Measurements from ENCODE around the gene GLUD2. TPM values are rescaled to one million over a fixed set of nuclear protein-coding genes. Genes with fewer than 3 reads are reported as not detected.
"Not testable (repeated sequence)": the region's sequence is repeated elsewhere in the genome, so short reads cannot be mapped to it uniquely, and the experiment has no call there.

The GLUD2 gene
- total RNA-seq, 5 donors from 2014 or later (not counting 1 experiment from before 2014, with no cell fraction given), result 0.13 to 0.39 (median 0.29) TPM; not detected in 2

- H3K27me3 ChIP-seq (replicated peaks in 1 of 2; ENCODE audit: control insufficient read depth in 2 of 2, extremely low read depth in 1 of 2, insufficient read depth in 2 of 2, low read length in 1 of 2), result no peaks in the 10 kb centered on the region
- DNase-seq (no peak), ATAC-seq (replicated peaks in 1 of 4) (no peak)
- no peak overlapping the region for H3K4me3 Mint-ChIP-seq
- no peak overlapping the region for H3K4me3 ChIP-seq (ENCODE audit: control insufficient read depth in 1 of 2, extremely low read depth in 1 of 2, low read length in 1 of 2)
- H3K27ac Mint-ChIP-seq, result no peak overlapping the region
- no peaks in the 10 kb centered on the region for H3K4me1 Mint-ChIP-seq
- peaks cover 0 to 23% of the 10 kb centered on the region in 2 donors for H3K27me3 Mint-ChIP-seq
- H3K9me3 ChIP-seq, result no peaks in the 10 kb centered on the region
- CTCF ChIA-PET, result no interaction called here
- no peaks in the 10 kb centered on the region for H3K9me3 Mint-ChIP-seq
- no peaks in the 10 kb centered on the region for H3K36me3 Mint-ChIP-seq
- no peak overlapping the region for H3K27ac ChIP-seq (ENCODE audit: low read length)
- no peaks in the 10 kb centered on the region for H3K4me1 ChIP-seq (ENCODE audit: control insufficient read depth in 1 of 2, extremely low read depth in 1 of 2, insufficient read depth in 2 of 2, low read length in 2 of 2)
- no peaks in the 10 kb centered on the region for H3K36me3 ChIP-seq (ENCODE audit: control insufficient read depth in 2 of 2, extremely low read depth in 1 of 2, insufficient read depth in 1 of 2, low read length in 1 of 2)
- POLR2A ChIA-PET, result no interaction called here
- 100% methylated on average over 1 of the region's 4 CpGs for WGBS (ENCODE audit: insufficient coverage)
These were observed 10.5 kb upstream of the GLUD2 start for GRCh38 chrX:121036951-121037350.

- Histone ChIP-seq H3K27ac (ENCODE audit: low read length) (no peak overlapping the region), H3K36me3 (ENCODE audit: control insufficient read depth in 2 of 2, extremely low read depth in 1 of 2, insufficient read depth in 1 of 2, low read length in 1 of 2) (no peaks in the 10 kb centered on the region), H3K4me3 (ENCODE audit: control insufficient read depth in 1 of 2, extremely low read depth in 1 of 2, low read length in 1 of 2) (no peak overlapping the region), H3K9me3 (no peaks in the 10 kb centered on the region), H3K27me3 (replicated peaks in 1 of 2; ENCODE audit: control insufficient read depth in 2 of 2, extremely low read depth in 1 of 2, insufficient read depth in 2 of 2, low read length in 1 of 2) (no peaks in the 10 kb centered on the region), H3K4me1 (ENCODE audit: control insufficient read depth in 1 of 2, extremely low read depth in 1 of 2, insufficient read depth in 2 of 2, low read length in 2 of 2) (no peaks in the 10 kb centered on the region)
- Mint-ChIP-seq H3K4me3 (no peak overlapping the region), H3K27ac (no peak overlapping the region), H3K9me3 (no peaks in the 10 kb centered on the region), H3K4me1 (no peaks in the 10 kb centered on the region), H3K36me3 (no peaks in the 10 kb centered on the region), H3K27me3 (peaks cover 10 to 23% of the 10 kb centered on the region in 2 donors)
- ChIA-PET POLR2A (no interaction called here), CTCF (no interaction called here)
- ATAC-seq (replicated peaks in 1 of 4), result no peak
- no peak for DNase-seq
These were observed 3.4 kb downstream of the GLUD2 start for GRCh38 chrX:121050781-121051180.

DNA sequence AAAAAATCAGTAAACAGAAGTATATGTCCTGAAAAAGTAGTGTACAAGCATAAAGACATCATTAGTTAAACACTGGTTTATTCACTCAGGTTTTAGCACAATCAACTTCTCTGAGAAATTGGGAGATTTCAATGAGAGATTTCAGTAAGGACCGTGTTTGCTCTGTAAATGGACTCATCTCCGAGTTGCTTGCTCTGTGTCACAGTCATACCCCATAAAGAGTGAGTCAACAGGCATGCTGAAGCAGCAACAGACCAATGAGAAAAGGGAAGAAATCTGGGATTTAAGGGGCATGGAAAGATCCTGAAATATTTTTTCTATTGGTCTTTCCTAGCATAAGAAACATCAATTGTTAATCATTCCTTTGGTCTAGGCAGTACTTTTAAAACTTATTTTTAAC, 4.7 kb downstream of the GLUD2 start:
- no peaks in the 10 kb centered on the region for H3K36me3 Mint-ChIP-seq
- Histone ChIP-seq H3K36me3 (ENCODE audit: control insufficient read depth in 2 of 2, extremely low read depth in 1 of 2, insufficient read depth in 1 of 2, low read length in 1 of 2) (no peaks in the 10 kb centered on the region), H3K27me3 (replicated peaks in 1 of 2; ENCODE audit: control insufficient read depth in 2 of 2, extremely low read depth in 1 of 2, insufficient read depth in 2 of 2, low read length in 1 of 2) (no peaks in the 10 kb centered on the region), H3K4me1 (ENCODE audit: control insufficient read depth in 1 of 2, extremely low read depth in 1 of 2, insufficient read depth in 2 of 2, low read length in 2 of 2) (no peaks in the 10 kb centered on the region), H3K9me3 (no peaks in the 10 kb centered on the region), H3K27ac (ENCODE audit: low read length) (no peak overlapping the region), H3K4me3 (ENCODE audit: control insufficient read depth in 1 of 2, extremely low read depth in 1 of 2, low read length in 1 of 2) (no peak overlapping the region)
- H3K27ac Mint-ChIP-seq, result no peak overlapping the region
- WGBS (ENCODE audit: insufficient coverage), result no CpG with 5 or more reads among the region's 2 CpGs
- no peaks in the 10 kb centered on the region for H3K4me1 Mint-ChIP-seq
- DNase-seq (no peak), ATAC-seq (replicated peaks in 1 of 4) (no peak)
- POLR2A ChIA-PET, result no interaction called here
- no peaks in the 10 kb centered on the region for H3K9me3 Mint-ChIP-seq
- H3K27me3 Mint-ChIP-seq, result peaks cover 5 to 20% of the 10 kb centered on the region in 2 donors
- no peak overlapping the region for H3K4me3 Mint-ChIP-seq
- CTCF ChIA-PET, result no interaction called here

GRCh38 chrX:121062289-121062688, 14.9 kb downstream of the GLUD2 start:
- H3K27me3 Mint-ChIP-seq, result peaks cover 0 to 8% of the 10 kb centered on the region in 2 donors
- H3K4me1 Mint-ChIP-seq, result no peaks in the 10 kb centered on the region
- Histone ChIP-seq H3K4me3 (ENCODE audit: control insufficient read depth in 1 of 2, extremely low read depth in 1 of 2, low read length in 1 of 2) (no peak overlapping the region), H3K9me3 (no peaks in the 10 kb centered on the region), H3K36me3 (ENCODE audit: control insufficient read depth in 2 of 2, extremely low read depth in 1 of 2, insufficient read depth in 1 of 2, low read length in 1 of 2) (no peaks in the 10 kb centered on the region), H3K4me1 (ENCODE audit: control insufficient read depth in 1 of 2, extremely low read depth in 1 of 2, insufficient read depth in 2 of 2, low read length in 2 of 2) (no peaks in the 10 kb centered on the region), H3K27me3 (replicated peaks in 1 of 2; ENCODE audit: control insufficient read depth in 2 of 2, extremely low read depth in 1 of 2, insufficient read depth in 2 of 2, low read length in 1 of 2) (no peaks in the 10 kb centered on the region), H3K27ac (ENCODE audit: low read length) (no peak overlapping the region)
- ChIA-PET CTCF (interaction anchor here in 1 of 2 donors (0.7 kb wide), 1 partner anchor 969 kb away, joined by 3 read pairs; no protein-coding TSS in a partner anchor), POLR2A (no interaction called here)
- no peak overlapping the region for H3K4me3 Mint-ChIP-seq
- no CpG with 5 or more reads among the region's 3 CpGs for WGBS (ENCODE audit: insufficient coverage)
- ATAC-seq (replicated peaks in 1 of 4) (no peak), DNase-seq (no peak)
- H3K9me3 Mint-ChIP-seq, result no peaks in the 10 kb centered on the region
- H3K36me3 Mint-ChIP-seq, result no peaks in the 10 kb centered on the region
- no peak overlapping the region for H3K27ac Mint-ChIP-seq

- Histone ChIP-seq H3K27me3 (replicated peaks in 1 of 2; ENCODE audit: control insufficient read depth in 2 of 2, extremely low read depth in 1 of 2, insufficient read depth in 2 of 2, low read length in 1 of 2) (no peaks in the 10 kb centered on the region), H3K36me3 (ENCODE audit: control insufficient read depth in 2 of 2, extremely low read depth in 1 of 2, insufficient read depth in 1 of 2, low read length in 1 of 2) (no peaks in the 10 kb centered on the region), H3K4me3 (ENCODE audit: control insufficient read depth in 1 of 2, extremely low read depth in 1 of 2, low read length in 1 of 2) (no peak overlapping the region), H3K9me3 (no peaks in the 10 kb centered on the region), H3K27ac (ENCODE audit: low read length) (no peak overlapping the region), H3K4me1 (ENCODE audit: control insufficient read depth in 1 of 2, extremely low read depth in 1 of 2, insufficient read depth in 2 of 2, low read length in 2 of 2) (no peaks in the 10 kb centered on the region)
- CTCF ChIA-PET, result no interaction called here
- peaks cover 0 to 8% of the 10 kb centered on the region in 2 donors for H3K27me3 Mint-ChIP-seq
- ATAC-seq (replicated peaks in 1 of 4), result no peak
- WGBS (ENCODE audit: insufficient coverage), result 100% methylated on average over 2 of the region's 6 CpGs
- H3K27ac Mint-ChIP-seq, result no peak overlapping the region
- no peaks in the 10 kb centered on the region for H3K4me1 Mint-ChIP-seq
- no peak for DNase-seq
- POLR2A ChIA-PET, result no interaction called here
- no peaks in the 10 kb centered on the region for H3K36me3 Mint-ChIP-seq
- no peak overlapping the region for H3K4me3 Mint-ChIP-seq
- no peaks in the 10 kb centered on the region for H3K9me3 Mint-ChIP-seq
These were observed 17.2 kb downstream of the GLUD2 start for GRCh38 chrX:121064579-121064978.

DNA sequence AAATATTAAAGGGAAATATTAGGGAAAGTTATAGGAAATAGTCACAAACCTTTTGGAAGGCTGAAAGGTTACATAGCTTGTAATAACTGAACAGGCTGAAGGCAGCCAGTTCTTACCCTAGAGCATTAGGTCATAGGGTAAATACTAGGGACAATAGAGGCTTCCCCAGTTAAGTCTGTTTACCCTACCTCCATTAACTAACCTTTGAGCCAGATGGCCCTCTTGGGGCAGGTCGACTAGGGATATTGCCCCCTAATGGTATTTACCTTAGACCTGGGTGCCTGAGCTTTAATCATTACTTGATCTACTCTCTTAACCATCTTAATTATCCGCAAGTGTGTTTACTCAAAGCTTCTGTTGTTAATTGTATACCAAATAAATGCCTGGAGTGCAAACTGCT, 36.8 kb downstream of the GLUD2 start:
- WGBS (ENCODE audit: insufficient coverage), result no CpG with 5 or more reads among the region's 2 CpGs
- H3K27ac Mint-ChIP-seq; H3K36me3 ChIP-seq (ENCODE audit: control insufficient read depth in 2 of 2, extremely low read depth in 1 of 2, insufficient read depth in 1 of 2, low read length in 1 of 2); H3K4me1 ChIP-seq (ENCODE audit: control insufficient read depth in 1 of 2, extremely low read depth in 1 of 2, insufficient read depth in 2 of 2, low read length in 2 of 2); H3K4me1 Mint-ChIP-seq; DNase-seq; H3K27me3 ChIP-seq (replicated peaks in 1 of 2; ENCODE audit: control insufficient read depth in 2 of 2, extremely low read depth in 1 of 2, insufficient read depth in 2 of 2, low read length in 1 of 2); H3K4me3 Mint-ChIP-seq; H3K27ac ChIP-seq (ENCODE audit: low read length); H3K36me3 Mint-ChIP-seq; CTCF ChIA-PET; H3K4me3 ChIP-seq (ENCODE audit: control insufficient read depth in 1 of 2, extremely low read depth in 1 of 2, low read length in 1 of 2); ATAC-seq (replicated peaks in 1 of 4); POLR2A ChIA-PET; H3K9me3 ChIP-seq: not testable (repeated sequence)
- Mint-ChIP-seq H3K9me3 (peaks cover 0 to 10% (median 2%) of the 10 kb centered on the region in 3 donors), H3K27me3 (peaks cover 0 to 11% of the 10 kb centered on the region in 2 donors)

DNA sequence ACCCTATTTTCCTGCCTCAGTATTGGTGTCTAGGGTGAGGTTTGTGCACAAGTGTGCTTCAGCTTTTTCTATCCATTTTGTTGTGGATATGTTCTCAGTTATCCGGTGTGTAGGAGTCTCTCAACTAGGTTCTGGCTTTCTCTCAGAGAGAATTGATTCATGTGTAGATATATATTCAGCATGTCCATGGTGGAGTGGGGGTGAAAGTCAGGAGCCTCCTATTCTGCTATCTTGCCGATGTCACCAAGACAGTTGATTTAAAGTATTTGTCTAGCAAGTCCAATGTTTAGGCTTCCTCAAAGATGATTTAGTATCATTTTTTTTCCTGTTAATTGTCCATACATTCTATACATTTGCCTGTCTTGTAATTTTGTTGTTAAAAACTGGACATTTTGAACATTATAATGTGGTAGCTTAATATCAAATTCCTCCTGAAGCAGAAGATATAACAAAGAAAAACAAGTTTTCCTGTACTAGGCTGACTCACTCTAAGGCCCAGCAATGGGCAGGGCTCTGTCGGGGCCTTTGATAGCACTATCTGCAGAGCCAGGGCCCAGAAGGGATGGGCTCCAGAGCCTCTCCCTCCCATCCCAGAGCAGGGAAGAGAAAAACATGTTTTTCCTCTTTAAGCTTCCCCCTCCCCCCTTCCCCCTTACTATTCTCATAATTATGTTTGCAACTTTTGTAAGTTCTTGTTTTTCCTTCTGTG, 37.6 kb downstream of the GLUD2 start:
- H3K36me3 Mint-ChIP-seq, result no peaks in the 10 kb centered on the region
- ATAC-seq (replicated peaks in 1 of 4), result no peak
- H3K27ac Mint-ChIP-seq, result no peak overlapping the region

More for the DNA sequence above, 37.6 kb downstream of the GLUD2 start:
- 100% methylated on average over 1 of the region's 3 CpGs for WGBS (ENCODE audit: insufficient coverage)
- CTCF ChIA-PET, result no interaction called here
- H3K4me3 Mint-ChIP-seq, result no peak overlapping the region
- Histone ChIP-seq H3K36me3 (ENCODE audit: control insufficient read depth in 2 of 2, extremely low read depth in 1 of 2, insufficient read depth in 1 of 2, low read length in 1 of 2) (no peaks in the 10 kb centered on the region), H3K27ac (ENCODE audit: low read length) (no peak overlapping the region), H3K4me1 (ENCODE audit: control insufficient read depth in 1 of 2, extremely low read depth in 1 of 2, insufficient read depth in 2 of 2, low read length in 2 of 2) (no peaks in the 10 kb centered on the region), H3K27me3 (replicated peaks in 1 of 2; ENCODE audit: control insufficient read depth in 2 of 2, extremely low read depth in 1 of 2, insufficient read depth in 2 of 2, low read length in 1 of 2) (no peaks in the 10 kb centered on the region), H3K9me3 (no peaks in the 10 kb centered on the region), H3K4me3 (ENCODE audit: control insufficient read depth in 1 of 2, extremely low read depth in 1 of 2, low read length in 1 of 2) (no peak overlapping the region)
- DNase-seq, result no peak
- H3K4me1 Mint-ChIP-seq, result no peaks in the 10 kb centered on the region
- H3K27me3 Mint-ChIP-seq, result peaks cover 0 to 13% of the 10 kb centered on the region in 2 donors
- H3K9me3 Mint-ChIP-seq, result peaks cover 0 to 10% (median 2%) of the 10 kb centered on the region in 3 donors
- POLR2A ChIA-PET, result no interaction called here
